CD4-positive, alpha-beta T cell treated with Interleukin-10 for 1 hour (primary cell): ENCODE data around the gene PTCD2.
A peak's percentile ranks its signal among the peaks of the same experiment; 100 is the strongest.

Experiments
- DNase-seq: peaks from one replicate; pipeline ENCODE4 v3.0.0-alpha.2; 2020

PTCD2 gene, protein sequence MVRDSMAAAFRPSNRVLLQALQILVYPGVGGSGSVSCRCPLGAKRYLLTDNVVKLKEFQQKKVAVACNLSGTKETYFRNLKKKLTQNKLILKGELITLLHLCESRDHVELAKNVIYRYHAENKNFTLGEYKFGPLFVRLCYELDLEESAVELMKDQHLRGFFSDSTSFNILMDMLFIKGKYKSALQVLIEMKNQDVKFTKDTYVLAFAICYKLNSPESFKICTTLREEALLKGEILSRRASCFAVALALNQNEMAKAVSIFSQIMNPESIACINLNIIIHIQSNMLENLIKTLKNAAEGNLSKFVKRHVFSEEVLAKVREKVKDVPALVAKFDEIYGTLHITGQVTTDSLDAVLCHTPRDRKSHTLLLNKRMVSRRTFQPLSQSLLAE

DNA sequence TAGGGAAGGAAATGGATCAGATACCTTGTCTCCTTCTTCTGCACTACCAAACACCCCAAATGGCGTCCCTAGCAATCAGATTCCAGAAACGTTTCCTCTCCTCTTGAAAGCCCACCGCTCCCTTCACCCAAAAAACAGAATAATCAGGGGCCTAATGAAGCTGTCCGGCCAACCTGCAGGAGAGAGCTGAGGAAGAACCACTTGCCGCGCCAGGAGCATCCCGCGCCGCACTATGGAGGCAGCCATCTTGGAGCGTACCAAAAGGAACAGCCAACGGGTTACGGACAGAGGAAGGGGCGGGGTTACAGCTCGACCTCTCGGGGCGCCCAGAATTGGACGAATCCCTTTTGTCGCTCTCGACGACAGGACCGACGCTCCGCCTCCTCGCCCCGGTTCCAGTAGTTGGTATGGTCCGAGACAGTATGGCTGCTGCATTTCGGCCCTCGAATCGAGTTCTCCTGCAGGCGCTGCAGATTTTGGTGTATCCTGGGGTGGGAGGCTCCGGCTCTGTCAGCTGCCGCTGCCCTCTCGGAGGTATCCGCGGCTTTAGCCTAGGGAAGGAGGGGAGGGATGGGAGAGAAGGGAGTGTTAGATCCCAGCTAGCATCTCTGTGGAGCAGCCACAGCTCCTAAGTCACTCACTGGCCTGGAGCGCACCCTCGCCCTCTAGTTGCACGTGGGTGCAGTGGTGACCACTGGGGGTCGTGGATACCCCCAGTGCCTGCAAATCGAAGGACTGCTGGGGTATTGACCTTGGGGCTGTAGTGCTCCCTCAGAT lies at the start of gene PTCD2, which contains the start of gene MRPS27:
PTCD2 (plus strand) TSS at position 398 of the 777 bp plus-strand sequence; CDS start at position 408, 10 bp downstream.
MRPS27 (minus strand) TSS at position 265 of the 777 bp plus-strand sequence; CDS start at position 246, 19 bp downstream.
- peak; percentile 97 for DNase-seq

DNA sequence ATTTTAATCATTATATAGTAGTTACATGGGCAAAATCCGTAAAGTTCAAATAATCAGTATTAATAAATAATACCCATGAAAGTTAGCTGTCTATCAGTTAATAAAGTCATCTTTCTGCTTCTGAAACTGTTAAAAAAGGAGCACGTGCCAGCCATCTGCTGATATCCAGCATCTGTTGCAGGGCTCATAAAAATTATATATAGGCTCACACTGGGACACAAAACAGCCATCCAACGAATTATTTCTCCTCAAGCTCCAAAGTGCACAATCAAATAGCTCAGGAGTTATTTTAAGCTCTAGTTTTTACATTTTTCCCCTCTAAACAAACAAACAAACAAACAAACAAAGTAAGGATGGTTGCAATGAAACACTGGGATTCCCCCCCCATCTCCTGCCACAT lies 48.5 kb upstream of the PTCD2 start:
- no peak for DNase-seq

DNA sequence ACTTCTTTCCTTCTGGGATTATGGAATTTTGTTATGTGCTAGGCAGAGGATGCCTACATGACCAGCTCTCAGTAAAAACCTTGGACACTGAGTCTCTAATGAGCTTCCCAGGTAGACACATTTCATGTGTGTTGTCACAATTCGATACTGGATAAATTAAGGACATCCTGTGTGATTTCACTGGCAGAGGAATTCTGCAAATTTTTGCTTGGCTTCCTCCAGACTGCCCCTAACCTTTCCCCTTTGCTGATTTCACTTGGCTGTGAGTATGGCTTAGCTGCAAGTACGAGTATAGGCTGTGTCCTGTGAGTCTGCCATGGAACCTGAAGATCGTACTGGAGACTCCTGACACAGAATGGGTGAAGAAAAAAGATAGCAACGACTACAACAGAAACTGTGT lies 47.8 kb upstream of the PTCD2 start:
- no peak for DNase-seq

DNA sequence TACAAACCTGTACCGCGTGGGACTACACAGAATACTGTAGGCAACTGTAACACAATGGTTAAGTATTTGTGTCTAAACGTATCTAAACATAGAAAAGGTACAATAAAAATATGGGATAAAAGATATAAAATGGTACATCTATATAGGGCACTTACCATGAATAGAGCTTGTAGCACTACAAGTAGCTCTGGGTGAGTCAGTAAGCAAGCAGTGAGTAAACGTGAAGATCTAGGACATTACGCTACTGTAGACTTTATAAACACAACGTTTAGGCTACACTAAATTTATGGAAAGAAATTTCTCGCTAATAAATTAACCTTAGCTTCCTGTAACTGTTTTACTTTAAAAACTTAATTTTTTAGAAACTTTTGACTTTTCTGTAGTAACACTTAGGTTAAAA lies 46.6 kb upstream of the PTCD2 start:
- DNase-seq = no peak

DNA sequence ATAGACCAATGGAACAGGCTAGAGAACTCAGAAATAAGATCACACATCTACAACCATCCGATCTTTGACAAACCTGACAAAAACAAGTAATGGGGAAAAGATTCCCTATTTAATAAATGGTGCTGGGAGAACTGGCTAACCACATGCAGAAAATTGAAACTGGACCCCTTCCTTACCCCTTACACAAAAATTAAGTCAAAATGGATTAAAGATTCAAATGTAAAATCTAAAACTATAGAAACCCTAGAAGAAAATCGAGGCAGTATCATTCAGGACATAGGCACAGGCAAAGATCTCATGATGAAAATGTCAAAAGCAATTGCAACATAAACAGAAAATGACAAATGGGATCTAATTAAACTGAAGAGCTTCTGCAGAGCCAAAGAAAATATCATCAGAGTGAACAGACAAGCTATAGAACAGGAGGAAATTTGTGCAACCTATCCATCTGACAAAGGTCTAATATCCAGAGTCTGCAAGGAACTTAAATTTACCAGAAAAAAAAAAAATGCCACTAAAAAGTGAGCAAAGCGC lies 43.9 kb upstream of the PTCD2 start:
- no peak for DNase-seq

DNA sequence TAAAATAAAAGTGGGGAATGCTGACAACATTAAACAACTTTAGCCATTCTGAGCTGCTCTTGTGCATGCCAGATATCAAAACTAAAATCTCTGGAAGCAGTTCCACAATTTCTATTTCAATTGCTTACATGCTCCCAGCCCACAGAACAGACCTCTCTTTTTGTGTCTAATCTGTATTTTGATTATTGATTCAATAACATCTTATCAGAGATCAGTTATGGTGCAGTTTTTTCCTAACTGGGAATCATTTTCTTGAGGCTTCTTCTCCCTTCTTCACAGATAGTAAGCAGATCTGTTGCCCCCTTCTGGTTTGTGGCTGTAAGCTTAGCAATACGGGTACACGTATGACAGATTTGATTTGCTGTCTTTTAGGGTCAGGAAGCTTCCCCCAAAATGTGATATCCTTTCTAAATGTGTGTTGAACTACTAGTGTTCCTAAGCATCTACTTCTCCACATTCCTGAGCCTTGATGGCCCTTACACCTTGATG lies 39.5 kb upstream of the PTCD2 start:
- no peak for DNase-seq

DNA sequence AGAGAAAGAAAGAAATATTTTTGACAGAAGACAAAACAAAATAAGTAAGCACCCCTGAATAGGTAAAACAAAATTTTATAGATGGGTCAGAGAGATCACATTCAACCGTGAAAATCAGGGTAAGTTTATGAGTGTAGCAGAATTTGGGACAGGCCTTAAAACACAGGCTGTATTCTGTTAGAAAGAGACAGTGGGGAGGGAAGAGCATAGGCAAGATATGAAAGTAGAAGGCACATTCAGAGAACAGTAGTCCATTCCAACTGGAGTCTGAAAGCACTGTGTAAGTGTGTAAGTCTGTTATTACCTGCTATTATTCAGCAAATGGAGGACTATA lies 38.8 kb upstream of the PTCD2 start:
- no peak for DNase-seq

DNA sequence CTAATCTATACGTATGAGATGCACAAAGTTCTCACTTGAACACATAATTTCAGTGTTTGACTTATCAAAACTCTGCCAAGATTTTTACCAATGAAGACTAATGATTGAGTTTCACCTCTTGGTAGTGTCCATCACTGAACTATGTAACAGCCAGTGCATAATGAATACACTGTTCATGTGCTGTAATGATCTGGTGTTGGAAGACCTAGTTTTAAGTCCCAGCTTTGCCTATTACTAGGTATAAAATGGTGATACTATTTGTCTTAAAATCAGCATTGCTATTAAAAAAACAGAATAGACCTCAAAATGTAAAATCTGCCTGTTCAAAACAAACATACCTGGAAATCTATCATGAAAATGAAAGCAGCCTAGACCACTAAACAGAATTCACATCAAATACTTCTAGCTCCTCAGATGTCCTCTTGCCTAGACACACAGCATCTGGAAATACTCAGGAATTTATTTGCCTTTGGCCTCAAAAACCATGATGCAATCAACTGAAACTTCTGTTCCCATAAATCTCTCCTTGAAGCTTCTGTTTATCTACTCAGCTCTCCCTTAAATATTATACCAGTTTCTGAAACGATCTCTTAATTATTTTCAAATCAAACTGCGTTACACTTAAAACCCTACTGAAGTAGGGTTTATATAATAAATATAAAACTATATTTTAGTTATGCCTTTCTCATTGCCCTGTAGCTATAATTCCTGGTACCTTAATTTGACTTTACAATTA lies 38.2 kb upstream of the PTCD2 start:
- DNase-seq = no peak

DNA sequence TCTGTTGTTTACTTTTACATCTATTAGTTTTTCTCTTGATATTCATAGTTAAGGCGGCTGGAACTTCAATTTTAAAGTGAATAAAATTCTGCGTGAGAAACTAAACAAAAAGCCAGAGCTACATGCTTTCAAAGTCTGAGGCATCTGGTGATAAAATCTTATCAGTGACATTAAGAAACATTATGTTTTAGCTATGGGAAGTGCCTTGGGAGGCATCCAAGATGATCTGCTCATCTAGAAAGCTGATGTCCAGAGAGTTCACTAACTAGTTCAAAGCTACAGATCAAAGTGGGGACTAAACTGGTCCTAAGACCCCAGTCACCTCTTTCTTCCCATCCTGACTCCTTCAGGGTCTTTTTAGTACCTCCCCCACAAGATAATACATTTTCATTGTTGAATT lies 37.3 kb upstream of the PTCD2 start:
- no peak for DNase-seq

DNA sequence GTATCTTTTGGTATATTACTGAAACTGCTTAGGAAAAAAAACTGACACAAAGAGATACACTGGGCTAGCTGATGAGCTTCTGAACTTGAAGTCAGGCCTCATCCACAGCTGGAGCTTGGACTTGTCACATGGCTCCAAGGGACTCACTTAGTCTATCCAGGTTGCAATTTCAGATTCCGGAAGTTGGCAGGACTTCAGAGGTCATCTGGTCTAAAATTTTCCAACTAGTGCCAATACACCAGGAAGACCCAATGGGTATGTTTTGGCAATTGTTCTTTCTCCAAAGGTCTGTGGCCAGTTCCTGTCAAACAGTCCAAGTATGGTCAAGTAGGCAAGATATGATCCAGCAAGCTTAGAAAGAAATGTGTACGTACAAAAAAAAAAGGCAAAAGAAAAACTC lies 36.8 kb upstream of the PTCD2 start:
- DNase-seq = no peak

DNA sequence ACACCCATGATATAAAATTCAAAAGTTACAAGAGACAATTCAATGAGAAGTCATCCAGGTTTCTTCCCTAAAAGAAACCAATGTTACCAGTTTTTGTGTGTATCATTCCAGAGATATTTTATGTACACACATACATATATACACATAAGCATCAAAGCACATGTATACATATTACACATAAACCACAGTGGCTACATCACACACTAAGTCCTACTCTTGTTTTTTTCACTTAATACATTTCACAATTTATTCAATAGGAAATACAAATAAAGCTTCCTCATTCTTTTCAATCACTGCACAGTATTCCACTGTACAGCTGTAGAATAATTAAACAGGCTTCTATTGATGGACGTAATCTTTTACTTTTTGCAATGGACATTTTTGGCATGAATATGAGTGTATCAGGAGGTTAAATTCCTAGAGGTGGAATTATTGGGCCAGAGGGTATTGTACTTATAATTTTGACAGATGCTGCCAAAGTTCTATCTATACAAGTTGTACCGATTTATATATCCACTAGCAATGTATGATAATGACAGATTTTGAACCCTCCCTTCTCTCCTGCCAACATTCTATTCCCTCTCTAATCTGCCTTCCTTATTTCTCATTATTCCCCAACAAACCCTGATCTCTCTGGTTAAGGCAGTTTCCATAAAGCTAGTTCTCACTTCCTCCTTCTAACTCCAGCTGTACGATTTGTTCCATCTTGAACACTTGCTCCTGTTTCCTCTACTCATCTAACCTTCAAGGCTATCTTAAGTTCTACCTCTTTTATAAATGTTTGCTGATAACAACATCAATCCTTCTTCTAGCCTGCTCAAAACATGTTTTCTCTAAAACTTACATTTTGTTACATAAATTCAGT lies 35.4 kb upstream of the PTCD2 start:
- no peak for DNase-seq

DNA sequence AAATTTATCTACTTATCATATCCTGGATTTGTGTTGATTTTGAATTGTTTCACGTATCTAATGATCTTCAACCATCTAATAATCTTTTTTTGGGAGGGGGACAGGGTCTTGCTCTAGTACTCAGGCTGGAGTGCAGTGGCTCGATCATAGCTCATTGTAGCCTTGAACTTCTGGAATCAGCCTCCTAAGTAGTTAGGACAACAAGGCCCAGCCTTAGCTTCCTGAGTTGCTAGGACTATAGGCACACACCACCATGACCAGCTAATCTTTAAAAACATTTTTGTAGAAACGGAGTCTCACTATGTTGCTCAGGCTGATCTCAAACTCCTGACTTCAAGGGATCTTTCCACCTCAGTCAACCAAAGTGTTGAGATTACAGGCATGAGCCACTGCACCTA lies 34.8 kb upstream of the PTCD2 start:
- no peak for DNase-seq

DNA sequence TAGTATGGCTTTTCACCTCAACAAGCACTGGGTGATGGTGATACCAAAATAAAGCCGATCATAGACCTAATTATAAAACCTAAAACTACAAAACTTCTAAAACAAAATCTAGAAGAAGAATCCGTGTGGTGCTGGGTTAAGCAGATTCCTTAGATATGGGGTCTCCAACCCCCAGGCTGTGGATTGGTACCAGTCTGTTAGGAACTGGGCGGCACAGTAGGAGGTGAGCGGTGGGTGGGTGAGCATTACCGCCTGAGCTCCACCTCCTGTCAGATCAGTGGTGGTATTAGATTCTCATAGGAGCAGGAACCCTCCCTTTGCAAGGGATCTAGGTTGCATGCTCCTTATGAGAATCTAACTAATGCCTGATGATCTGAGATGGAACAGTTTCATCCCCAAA lies 33.4 kb upstream of the PTCD2 start:
- DNase-seq = no peak

DNA sequence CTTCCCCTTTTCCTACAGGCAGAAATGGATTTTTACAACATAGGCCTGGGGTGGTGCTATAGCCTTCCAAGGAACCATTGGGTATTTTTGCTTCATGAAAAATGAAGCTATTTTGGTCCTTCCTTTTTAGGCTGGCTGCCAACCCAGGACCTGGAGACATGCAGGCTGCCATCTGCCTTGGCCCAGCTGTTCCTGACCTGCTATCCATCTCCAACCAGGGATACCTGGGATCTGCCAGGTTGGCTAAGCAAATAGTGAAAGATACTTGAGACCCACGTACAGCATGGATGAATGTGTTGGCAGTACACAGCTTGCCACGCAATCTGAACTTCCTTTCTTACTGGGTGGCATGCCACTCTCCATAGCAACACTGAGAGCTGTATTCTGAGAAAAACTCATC lies 31.2 kb upstream of the PTCD2 start:
- DNase-seq = no peak

DNA sequence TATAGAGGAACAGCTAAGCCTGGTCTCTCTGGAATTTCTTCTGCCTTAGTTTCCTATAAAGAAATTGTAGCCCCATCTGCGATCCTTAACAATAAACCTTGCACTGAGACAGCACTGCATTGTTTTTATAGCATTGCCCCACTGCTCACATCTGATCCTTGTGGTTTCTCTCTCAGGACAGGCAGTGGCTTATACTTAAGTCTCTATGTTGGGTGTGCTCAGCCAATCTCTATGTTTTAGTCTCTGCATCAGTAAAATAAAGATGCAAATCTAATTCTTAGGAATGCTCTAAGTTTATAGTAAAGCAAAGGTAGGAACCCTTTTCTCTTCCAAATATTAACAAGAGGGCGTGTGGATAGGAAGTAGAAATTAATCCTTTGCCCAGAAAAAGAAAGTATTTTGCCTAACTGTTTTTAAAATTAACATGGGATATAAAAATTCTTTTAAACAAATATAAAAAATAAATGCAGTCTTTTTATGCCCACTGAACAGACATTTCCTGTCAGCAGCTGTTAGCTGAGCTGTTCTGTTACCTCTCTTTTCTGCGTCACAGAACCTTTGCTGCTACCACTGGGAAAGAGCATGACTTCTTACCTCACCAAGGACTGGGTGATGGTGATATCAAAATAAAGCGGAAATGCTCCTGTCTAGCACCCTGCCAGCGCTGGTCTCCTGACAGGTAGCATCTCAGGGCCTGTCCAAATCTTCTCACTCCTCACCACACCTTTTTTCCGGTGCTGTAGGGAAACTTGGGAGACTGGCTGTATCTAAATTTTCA lies 29.6 kb upstream of the PTCD2 start:
- no peak for DNase-seq

DNA sequence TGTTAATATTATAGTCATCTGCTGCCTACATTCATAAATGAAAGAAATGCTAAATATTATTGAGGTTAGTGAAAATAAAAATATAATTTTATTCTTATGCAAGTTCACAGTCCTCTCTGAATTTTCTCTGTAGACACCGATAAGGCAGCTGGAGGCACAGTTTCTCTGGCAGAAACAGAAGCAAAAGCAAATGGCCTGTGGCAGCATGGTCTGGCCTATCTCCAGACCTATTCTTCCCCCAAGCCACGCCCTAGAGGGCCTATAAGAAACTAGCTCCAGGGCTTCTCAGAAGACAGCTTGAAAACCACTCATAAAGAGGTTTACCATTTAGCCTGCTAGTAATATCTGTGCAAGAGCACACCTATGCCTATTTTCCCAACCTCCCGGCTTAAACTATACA lies 28.6 kb upstream of the PTCD2 start:
- DNase-seq = no peak

DNA sequence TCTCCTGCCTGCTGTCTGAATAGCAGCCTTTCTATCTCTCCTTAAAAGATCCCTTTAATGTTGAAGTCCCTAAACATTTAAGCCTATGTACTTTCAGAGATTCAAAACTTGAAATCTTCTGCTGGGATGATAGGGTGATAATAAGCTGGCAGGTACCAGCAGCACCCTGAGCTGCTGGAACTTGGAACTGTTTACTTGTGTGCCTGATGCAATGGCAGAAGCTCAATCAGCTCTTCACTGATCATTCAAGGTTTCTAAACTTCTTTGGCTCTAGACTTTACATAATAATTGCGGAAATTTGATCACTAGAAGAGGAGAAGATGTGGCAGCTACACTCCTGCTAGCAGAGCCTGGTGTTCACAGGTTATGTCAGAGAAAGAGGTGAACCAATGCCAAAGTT lies 27.8 kb upstream of the PTCD2 start:
- DNase-seq = no peak

DNA sequence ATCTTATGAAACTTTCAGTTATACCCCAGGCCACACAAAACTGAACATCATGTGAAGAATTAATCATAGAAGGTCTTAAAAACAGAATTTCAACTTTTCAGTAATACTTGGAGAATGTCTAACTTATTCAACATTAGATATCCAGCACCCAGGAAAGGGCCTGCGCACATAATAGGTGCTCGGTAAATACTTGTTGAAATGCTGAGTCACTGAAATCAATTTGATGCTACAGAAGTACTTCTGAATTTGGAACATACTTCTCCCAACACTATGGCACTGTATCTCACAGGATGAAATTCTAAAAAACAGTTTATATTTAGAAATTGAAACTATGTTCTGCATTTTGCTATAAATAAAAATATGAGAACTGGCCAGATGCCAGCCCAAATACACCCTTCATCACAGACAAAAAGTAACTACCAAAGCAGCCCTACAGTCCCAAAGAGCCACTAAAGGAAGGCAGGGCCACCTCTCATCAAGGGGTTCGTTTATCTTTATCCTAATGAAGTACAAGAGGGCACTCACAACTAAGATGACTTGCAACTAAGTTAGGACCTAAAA lies 26.6 kb upstream of the PTCD2 start:
- no peak for DNase-seq

DNA sequence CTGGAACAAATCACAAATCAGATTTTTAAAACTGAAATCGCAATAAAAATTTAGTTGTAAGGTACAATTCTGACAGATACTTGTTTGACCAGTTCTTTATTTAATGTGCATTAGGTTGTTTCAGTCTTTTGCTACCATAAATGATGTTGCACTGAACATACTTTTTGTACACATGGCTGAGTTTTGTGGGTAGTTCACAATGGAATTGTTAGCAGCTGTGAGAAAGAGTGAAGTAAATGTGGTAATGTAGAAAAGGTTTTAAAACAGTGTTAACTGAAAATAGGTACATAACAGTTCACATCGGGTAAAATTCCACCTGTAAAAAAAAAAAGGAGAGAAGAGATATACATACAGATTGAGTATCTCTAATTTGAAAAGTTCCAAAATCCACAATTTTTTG lies 25.7 kb upstream of the PTCD2 start:
- no peak for DNase-seq

DNA sequence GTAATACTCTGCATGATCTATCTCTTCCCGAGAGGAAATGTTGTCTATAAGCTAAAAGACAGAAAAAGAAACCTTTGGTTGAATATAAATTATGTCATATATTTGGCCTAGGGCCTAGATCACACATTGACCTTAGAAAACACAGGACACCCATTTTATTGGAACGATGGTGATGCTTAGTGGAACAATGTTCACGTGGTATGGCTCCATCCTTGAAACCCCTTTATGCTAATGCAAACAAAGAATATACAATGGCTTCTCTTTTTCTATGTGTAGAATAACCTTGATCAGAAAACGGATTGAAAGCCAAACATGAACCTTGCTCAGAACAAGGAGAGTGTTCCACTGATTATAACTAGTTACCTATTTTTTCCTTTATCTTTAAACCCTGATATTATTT lies 24.6 kb upstream of the PTCD2 start:
- DNase-seq = no peak

DNA sequence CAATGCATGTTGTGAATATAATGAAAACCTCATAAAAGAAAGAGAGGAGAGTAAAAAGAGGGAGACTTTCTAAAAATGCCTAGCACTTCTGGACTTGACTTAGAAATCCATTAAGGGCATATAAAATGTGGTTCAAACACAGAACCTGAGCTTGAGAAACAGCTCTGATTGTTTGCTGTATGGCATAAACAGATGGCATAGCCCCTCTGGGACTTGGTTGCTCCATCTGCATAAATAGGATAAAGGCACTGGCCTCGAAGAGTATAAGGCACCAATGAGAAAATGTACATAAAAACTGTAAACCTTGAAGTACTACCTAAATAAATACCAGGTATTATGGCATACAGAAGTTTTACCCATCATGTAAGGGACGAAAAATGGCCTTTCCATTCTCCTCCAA lies 23.9 kb upstream of the PTCD2 start:
- DNase-seq = no peak
